Middle frontal gyrus (tissue), 1 donor: ENCODE data around the gene COX7A1.

Experiments
- DNase-seq: peaks from one replicate; pipeline ENCODE4 v3.0.0-alpha.2; 2015; ENCODE audit warnings: low spot score; ENCODE audit errors: extremely low spot score

The COX7A1 gene

GRCh38 chr19:36113425-36113824 is 38.8 kb downstream of the COX7A1 start:
- no peak for DNase-seq

DNA sequence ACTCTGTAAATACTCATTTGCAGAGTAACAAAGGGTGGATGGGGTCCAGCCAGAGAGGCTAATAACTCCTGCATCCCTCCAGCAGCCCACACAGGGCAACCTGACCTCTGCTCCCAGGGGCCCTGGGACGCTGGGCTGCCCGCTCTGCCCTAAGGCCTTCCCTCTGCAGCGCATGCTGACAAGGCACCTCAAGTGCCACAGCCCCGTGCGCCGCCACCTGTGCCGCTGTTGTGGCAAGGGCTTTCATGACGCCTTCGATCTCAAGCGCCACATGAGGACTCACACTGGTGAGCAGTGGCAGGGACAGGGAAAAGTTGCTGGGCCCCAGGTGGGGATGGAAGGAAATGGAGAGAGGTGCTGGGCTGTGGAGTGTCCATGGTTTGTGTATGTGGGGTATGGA is 39.6 kb downstream of the COX7A1 start:
- DNase-seq = no peak

GRCh38 chr19:36111200-36111539 is 41.1 kb downstream of the COX7A1 start:
- no peak for DNase-seq

DNA sequence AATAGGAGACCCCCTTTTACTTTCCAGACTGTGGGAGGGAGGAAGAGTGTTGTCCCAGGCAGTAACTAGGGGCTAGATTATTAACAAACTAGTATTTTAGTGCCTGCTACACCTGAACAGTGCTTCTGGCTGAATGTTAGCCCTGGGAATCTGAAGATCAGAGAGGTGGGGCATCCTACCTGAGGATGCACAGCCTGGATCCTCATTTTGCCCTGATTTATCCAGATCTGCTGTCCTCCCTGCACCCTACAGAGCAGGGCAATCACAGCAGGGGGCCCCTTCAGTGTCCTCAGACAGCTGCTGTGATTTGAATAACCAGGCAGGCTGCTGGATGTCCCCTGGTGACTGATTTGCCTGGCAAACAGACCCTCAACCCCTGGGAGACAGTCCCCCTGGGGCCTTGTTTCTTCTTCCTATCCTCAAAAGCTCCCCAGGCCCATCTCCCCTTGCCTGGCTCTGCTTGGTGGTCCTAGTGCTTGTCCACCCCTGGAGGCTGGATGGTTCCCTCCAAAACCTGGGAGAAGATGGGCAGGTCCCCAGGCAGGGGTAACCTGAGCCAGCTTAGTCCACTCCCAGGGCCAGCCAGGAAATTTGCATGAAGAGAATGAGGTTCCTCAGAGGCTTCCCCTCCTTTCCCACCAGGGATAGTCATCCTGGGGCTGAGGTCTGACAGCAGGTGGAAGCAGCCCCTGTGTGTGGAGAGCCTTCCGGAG is 41.6 kb downstream of the COX7A1 start, which contains the start of gene OVOL3:
OVOL3 (plus strand) TSS at position 657 of the 713 bp plus-strand sequence. CDS start 60 bp downstream, outside the sequence.
- DNase-seq = no peak

DNA sequence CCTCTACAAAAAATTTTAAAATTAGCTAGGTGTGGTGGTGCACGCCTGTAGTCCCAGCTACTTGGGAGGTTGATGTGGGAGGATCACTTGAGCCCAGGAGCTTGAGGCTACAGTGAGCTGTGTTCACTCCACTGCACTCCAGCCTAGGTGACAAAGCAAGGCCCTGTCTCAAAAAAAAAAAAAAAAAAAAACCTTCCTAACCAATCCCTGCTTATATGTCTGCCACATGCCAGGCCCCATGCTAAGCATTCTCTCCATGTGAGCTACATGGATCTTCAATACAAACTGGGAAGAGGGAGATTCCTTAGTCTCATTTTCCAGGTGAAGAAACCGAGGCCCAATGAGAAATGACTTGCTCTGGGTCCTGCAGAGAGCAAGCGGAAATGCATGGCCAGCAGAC is 43.6 kb downstream of the COX7A1 start:
- no peak for DNase-seq

GRCh38 chr19:36106991-36107390 is 45.3 kb downstream of the COX7A1 start:
- no peak for DNase-seq

DNA sequence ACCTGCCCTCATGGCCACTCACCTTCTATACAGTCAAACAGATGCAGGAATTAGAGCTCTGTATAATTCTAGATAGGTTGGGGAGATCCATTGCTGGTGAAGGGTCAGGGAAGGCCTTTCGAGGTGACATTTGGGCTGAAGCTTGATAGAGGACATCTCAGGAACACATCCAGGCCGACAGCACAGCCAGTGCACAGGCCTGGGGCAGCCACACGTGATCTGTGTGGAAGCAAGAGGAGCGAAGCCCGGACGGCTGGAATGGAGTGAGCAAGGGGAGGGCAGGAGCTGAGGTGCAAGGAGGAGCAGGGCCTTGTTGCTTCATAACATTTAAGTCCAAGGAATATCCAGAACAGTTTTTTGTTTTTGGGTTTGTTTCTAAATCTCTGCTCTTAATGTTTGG is 45.8 kb downstream of the COX7A1 start:
- no peak for DNase-seq

DNA sequence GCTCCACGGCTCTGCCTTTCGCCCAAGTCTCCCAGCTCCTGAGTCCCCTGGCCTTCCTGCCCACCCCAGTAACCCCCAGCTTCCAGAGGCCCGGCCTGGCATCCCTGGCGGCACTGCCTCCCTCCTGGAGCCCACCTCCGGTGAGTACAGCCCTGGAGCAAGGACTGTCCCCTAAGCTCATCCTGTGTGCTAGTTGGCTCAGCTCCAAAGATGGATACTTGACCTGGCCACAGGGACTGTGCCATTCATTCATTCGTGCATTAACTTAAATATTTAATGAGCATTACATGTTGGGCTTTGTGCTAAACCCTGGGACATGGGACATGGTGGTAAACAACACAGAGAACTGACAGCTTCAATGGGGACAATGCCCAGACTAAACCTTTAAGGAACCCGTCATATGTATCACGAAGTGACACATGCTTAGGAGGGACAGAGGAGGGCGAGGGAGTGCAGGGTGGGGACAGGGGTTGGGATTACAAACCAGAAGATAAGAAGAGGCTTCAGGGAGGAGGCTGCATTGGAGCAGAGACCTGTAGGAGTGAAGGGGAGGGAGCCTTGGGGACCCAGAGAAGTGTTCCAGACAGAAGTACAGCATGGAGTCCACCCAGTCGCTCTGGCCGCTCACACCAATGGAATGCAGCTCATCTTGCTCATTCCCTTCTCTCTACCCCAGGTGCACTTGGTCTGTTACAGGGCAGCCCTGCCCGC is 48.2 kb downstream of the COX7A1 start:
- no peak for DNase-seq

GRCh38 chr19:36103040-36103626 is 49.1 kb downstream of the COX7A1 start:
- DNase-seq = no peak

- DNase-seq = no peak
Observed at GRCh38 chr19:36101550-36102327, 50.5 kb downstream of the COX7A1 start.
